K562 (cell line): ENCODE measurements around the gene NEUROD2. TPM values are rescaled to one million over a fixed set of nuclear protein-coding genes. Genes with fewer than 3 reads are reported as not detected.

ENCODE experiments used
- ATAC-seq: fragments of 200-7000 bp; cut with Tn5 transposase; 3 replicates; pipeline ENCODE4 v1.9.1; 2020; ENCODE audit warnings: moderate library complexity
- BruUV-seq: library from RNA; stranded (reverse); fragments of 400-500 nt; replicated peaks from 2 replicates; lab custom pipeline; 2021; lab: Mats Ljungman, UMichigan
- CTCF ChIA-PET: fragments of 300-600 bp; formaldehyde crosslinking; extraction: SDS; loops from one replicate; lab custom pipeline; 2021; ENCODE audit warnings: low intra/inter-chr PET ratio; lab: Yijun Ruan, JAX
- POLR2A ChIA-PET: fragments of 300-600, 350-650 bp; sonication (Branson Sonifier 250); formaldehyde crosslinking; extraction: SDS; loops from one replicate; lab custom pipeline; 2021; ENCODE audit warnings: antibody characterized with exemption, inconsistent platforms; lab: Yijun Ruan, JAX
- DNase-seq, 4 experiments: peaks; one replicate each; pipeline versions ENCODE4 v3.0.0 to v3.0.0-alpha.2; 2011 to 2018; ENCODE audit warnings: low spot score in 3 of 4, mixed read lengths in 3 of 4; ENCODE audit errors: extremely low read depth in 1 of 4
- FAIRE-seq: peaks from 2 replicates; lab custom pipeline; 2011; peaks lifted over from hg19 to GRCh38; lab: Jason Lieb, UNC
- H2AFZ ChIP-seq: 2 replicates; pipeline ENCODE4 v1.6.0; 2011; ENCODE audit warnings: low read depth, low read length, control low read depth, inconsistent platforms
- H3K27ac ChIP-seq: fragments of 200-600 bp; 3 replicates; pipeline ENCODE4 v1.8.0; 2011; ENCODE audit warnings: low read depth, mild to moderate bottlenecking, control low read depth, inconsistent platforms, low read length, moderate library complexity, mixed read lengths; ENCODE audit errors: extremely low read depth
- H3K27me3 ChIP-seq, 2 experiments: fragments of 300-600 bp in 1 of 2; 2 replicates in 1 of 2; 3 replicates in 1 of 2; pipeline versions ENCODE4 v1.6.0 to v1.8.0; 2011; ENCODE audit warnings: inconsistent platforms in 2 of 2, low read length in 2 of 2, mild to moderate bottlenecking in 1 of 2, mixed read lengths in 1 of 2, moderate library complexity in 1 of 2; ENCODE audit not compliant: control insufficient read depth in 2 of 2, insufficient read depth in 2 of 2
- H3K36me3 ChIP-seq: fragments of 300-600 bp; 3 replicates; pipeline ENCODE4 v1.8.0; 2011; ENCODE audit warnings: mild to moderate bottlenecking, low read length, inconsistent platforms; ENCODE audit not compliant: control insufficient read depth, insufficient read depth
- H3K4me1 ChIP-seq, 2 experiments: fragments of 200-600 bp in 1 of 2; replicated peaks in 1 of 2; 2 replicates in 1 of 2; 3 replicates in 1 of 2; pipeline versions ENCODE4 v1.5.1 to v1.8.0; 2011; ENCODE audit warnings: inconsistent platforms in 2 of 2, low read length in 2 of 2, mild to moderate bottlenecking in 1 of 2, mixed read lengths in 1 of 2, moderate library complexity in 1 of 2; ENCODE audit not compliant: control insufficient read depth in 2 of 2, insufficient read depth in 2 of 2
- H3K4me2 ChIP-seq: 2 replicates; pipeline ENCODE4 v1.6.1; 2011; ENCODE audit warnings: low read length, control low read depth, inconsistent platforms, mixed read lengths; ENCODE audit not compliant: insufficient read depth
- H3K4me3 ChIP-seq: fragments of 200-600 bp; sonication (generic), shearing (Covaris generic); 2 replicates; pipeline ENCODE4 v1.5.1; 2016; ENCODE audit warnings: control low read depth, inconsistent platforms
- H3K79me2 ChIP-seq: fragments of 200-600 bp; 3 replicates; pipeline ENCODE4 v1.8.0; 2011; ENCODE audit warnings: low read length, inconsistent platforms; ENCODE audit not compliant: control insufficient read depth, insufficient read depth
- H3K9ac ChIP-seq, 2 experiments: 2 replicates each; pipeline versions ENCODE4 v1.6.0 to v1.6.1; 2011; ENCODE audit warnings: low read depth in 2 of 2, low read length in 2 of 2, control low read depth in 1 of 2, inconsistent platforms in 1 of 2, mild to moderate bottlenecking in 1 of 2, mixed read lengths in 1 of 2; ENCODE audit not compliant: insufficient read depth in 1 of 2
- H3K9me1 ChIP-seq: one replicate; pipeline ENCODE4 v1.6.0; 2011; ENCODE audit warnings: inconsistent platforms, mild to moderate bottlenecking, low read length, moderate library complexity; ENCODE audit not compliant: control insufficient read depth, insufficient read depth
- H3K9me3 ChIP-seq: replicated peaks from 2 replicates; pipeline ENCODE4 v1.5.1; 2011; ENCODE audit warnings: low read depth, low read length, inconsistent platforms; ENCODE audit not compliant: control insufficient read depth, insufficient read depth
- H4K20me1 ChIP-seq: replicated peaks from 2 replicates; pipeline ENCODE4 v1.6.1; 2011; ENCODE audit warnings: low read length, inconsistent platforms, mixed read lengths; ENCODE audit not compliant: control insufficient read depth, insufficient read depth
- FOXM1 ChIP-seq, 2 experiments: fragments of 450-650 bp in 1 of 2; sonication (generic) in 1 of 2; formaldehyde crosslinking in 1 of 2; IDR thresholded peaks; 2 replicates each; pipeline versions ENCODE4 v1.6.1 to v1.9.0; 2017 to 2022; ENCODE audit warnings: low read depth in 2 of 2, mild to moderate bottlenecking in 2 of 2, missing genetic modification reagents in 1 of 2, moderate library complexity in 1 of 2
- GABPB1 ChIP-seq: sonication (generic); formaldehyde crosslinking; IDR thresholded peaks from 2 replicates; pipeline ENCODE4 v1.8.0; 2022; ENCODE audit warnings: mild to moderate bottlenecking, missing genetic modification reagents
- GTF2E2 ChIP-seq: fragments of 200-800 bp; sonication (Bioruptor generic); IDR thresholded peaks from 2 replicates; pipeline ENCODE4 v1.6.1; 2016; ENCODE audit warnings: missing genetic modification characterization, missing compliant biosample characterization
- HDAC8 ChIP-seq: fragments of 450-650 bp; IDR thresholded peaks from 2 replicates; pipeline ENCODE4 v1.6.1; 2016; ENCODE audit warnings: mild to moderate bottlenecking, missing genetic modification characterization, moderate library complexity, missing compliant biosample characterization
- NR1H2 ChIP-seq: sonication (generic); formaldehyde crosslinking; IDR thresholded peaks from 2 replicates; pipeline ENCODE4 v1.4.0; 2020; ENCODE audit warnings: mild to moderate bottlenecking, missing genetic modification reagents
- NR4A1 ChIP-seq, 2 experiments: fragments of 250-450 bp in 1 of 2; fragments of 450-650 bp in 1 of 2; sonication (Bioruptor Pico) in 1 of 2; IDR thresholded peaks; 2 replicates each; pipeline versions ENCODE4 v1.4.0 to v1.6.1; 2016 to 2020; ENCODE audit warnings: mild to moderate bottlenecking in 2 of 2, missing compliant biosample characterization in 1 of 2, missing genetic modification characterization in 1 of 2, moderate library complexity in 1 of 2
- RAD51 ChIP-seq: fragments of 450-650 bp; IDR thresholded peaks from 2 replicates; pipeline ENCODE4 v1.7.1; 2016; ENCODE audit warnings: low read depth, mild to moderate bottlenecking, borderline replicate concordance
- RNF219 ChIP-seq: fragments of 250-450 bp; sonication (Bioruptor Pico); IDR thresholded peaks from 2 replicates; pipeline ENCODE4 v1.5.0; 2022; ENCODE audit warnings: mild to moderate bottlenecking
- SIN3B ChIP-seq: fragments of 450-650 bp; IDR thresholded peaks from 2 replicates; pipeline ENCODE4 v1.6.1; 2017; ENCODE audit warnings: low read depth, mild to moderate bottlenecking, moderate library complexity
- ZFP91 ChIP-seq: sonication (generic); formaldehyde crosslinking; IDR thresholded peaks from 2 replicates; pipeline ENCODE4 v1.8.0; 2022; ENCODE audit warnings: mild to moderate bottlenecking, missing genetic modification reagents
- ZNF174 ChIP-seq: fragments of 250-450 bp; sonication (Bioruptor Pico); IDR thresholded peaks from 2 replicates; pipeline ENCODE4 v1.4.0; 2020; ENCODE audit warnings: mild to moderate bottlenecking
- WGBS: fragments of 100-300 bp; shearing (Covaris generic); methylation state at CpG from one replicate; pipeline ENCODE4 v1.1.6; 2016; ENCODE audit warnings: low coverage, mixed read lengths; ENCODE audit not compliant: insufficient coverage; ENCODE audit errors: missing lambda C conversion rate; 5-methylcytosine and 5-hydroxymethylcytosine counted together
- in situ Hi-C: fragments of 300-500 bp; cut with MboI; formaldehyde crosslinking; loops from 4 replicates; pipeline ENCODE4 v1.15.0; 2018; ENCODE audit warnings: inconsistent platforms, mixed read lengths
- intact Hi-C: fragments of 100-400 bp; cut with micrococcal nuclease; formaldehyde crosslinking; loops from 2 replicates; pipeline ENCODE4 v1.14.2; 2022
- polyA plus RNA-seq, 8 experiments: library from polyadenylated mRNA; depleted of rRNA in 4 of 8; stranded (reverse) in 5 of 8; unstranded in 3 of 8; fragments of >200 nt; fragmentation: Nextera tagmentation in 2 of 8; fragmentation: Illumina TruSeq in 1 of 8; extraction: Ambion mirVana in 2 of 8; extraction: Trizol in 1 of 8; gene quantifications; 2 replicates each; pipeline versions ENCODE4 v1.2.1 to v1.2.3, GENCODE V29; 2011 to 2014; ENCODE audit warnings: inconsistent platforms in 1 of 8, missing spikeins in 1 of 8
- total RNA-seq, 7 experiments: library from RNA; depleted of rRNA in 6 of 7; stranded (reverse); fragments of >200 nt in 6 of 7; fragmentation: Illumina TruSeq in 2 of 7; extraction: Trizol in 2 of 7; gene quantifications; 2 replicates each; pipeline versions ENCODE4 v1.2.1 to v1.2.3, GENCODE V29; 2011 to 2021; ENCODE audit warnings: low replicate concordance in 1 of 7

NEUROD2 gene
- total and polyA plus RNA-seq, 9 of the 15 experiments (the other 6 are each of a cell fraction or from before 2014, with no cell fraction given), result not detected

DNA sequence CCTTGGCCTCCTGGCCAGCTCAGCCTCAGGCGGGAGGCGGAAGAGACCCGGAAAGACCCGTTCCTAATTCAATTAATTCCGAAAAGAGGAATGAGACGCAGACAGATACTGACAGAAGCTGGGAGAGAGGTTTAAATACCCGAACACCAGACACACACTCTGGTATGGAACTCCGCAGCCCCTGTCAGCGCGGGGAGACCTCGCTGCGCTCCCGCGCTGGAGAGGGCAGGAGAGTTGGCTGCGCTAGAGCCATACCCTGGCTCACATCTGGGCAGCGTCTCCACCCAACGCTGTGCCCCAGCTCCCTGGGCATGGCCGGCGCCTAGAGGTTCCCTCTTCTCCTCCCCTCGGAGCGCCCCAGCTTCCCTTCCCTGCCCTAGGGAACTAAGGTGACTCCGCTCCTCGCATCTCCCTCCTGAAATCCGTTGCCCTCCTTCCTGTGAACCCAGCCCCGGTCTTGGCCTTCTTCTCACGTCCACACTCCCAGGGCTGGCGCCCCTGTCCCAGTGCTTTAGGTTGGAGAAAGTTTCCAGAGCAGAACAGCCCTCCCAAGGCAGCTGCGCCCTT, 8.0 kb downstream of the NEUROD2 start:
- BruUV-seq, result no TSS peak
- ChIA-PET POLR2A (interaction anchor here (1.2 kb wide), 1 partner anchor 14 kb away, joined by 3 read pairs; no protein-coding TSS in a partner anchor), CTCF (no interaction called here)
- no peak overlapping the region for H3K4me3 ChIP-seq
- H3K9ac ChIP-seq, result no peak overlapping the region
- H4K20me1 ChIP-seq, result peaks cover 3% of the 10 kb centered on the region
- intact Hi-C loops, result no loop called here
- H3K36me3 ChIP-seq, result no peaks in the 10 kb centered on the region
- no peak overlapping the region for H3K4me2 ChIP-seq
- no peaks in the 10 kb centered on the region for H3K9me1 ChIP-seq
- in situ Hi-C loops, result loop anchor here (5.0 kb wide), 1 partner anchor 42 kb away; no protein-coding TSS in a partner anchor
- TF ChIP-seq RNF219 (CRISPR knock-in tag) (no peak), SIN3B (no peak), FOXM1 (IDR thresholded peaks at IDR 0.05; ENCODE audit: low read depth) (no peak), FOXM1 (CRISPR knock-in tag; IDR thresholded peaks at IDR 0.05; ENCODE audit: low read depth) (no peak), NR4A1 (CRISPR knock-in tag; IDR thresholded peaks at IDR 0.05) (no peak), NR4A1 (tag; IDR thresholded peaks at IDR 0.05) (no peak), ZFP91 (CRISPR knock-in tag) (no peak), HDAC8 (tag) (no peak), NR1H2 (no peak), GTF2E2 (tag) (no peak), ZNF174 (CRISPR knock-in tag) (no peak), RAD51 (no peak), GABPB1 (CRISPR knock-in tag) (no peak)
- H2AFZ ChIP-seq, result no peak overlapping the region
- under 1% methylated on average over 20 of the region's 28 CpGs for WGBS
- ATAC-seq, result no peak
- peaks cover 55 to 84% of the 10 kb centered on the region in 2 experiments for H3K27me3 ChIP-seq
- DNase-seq, result no peak
- no peaks in the 10 kb centered on the region for H3K79me2 ChIP-seq
- H3K27ac ChIP-seq, result no peak overlapping the region
- FAIRE-seq, result no peak
- H3K4me1 ChIP-seq, result peaks cover 0 to 31% of the 10 kb centered on the region in 2 experiments; a peak in 2 of 5 replicates
- H3K9me3 ChIP-seq, result no peaks in the 10 kb centered on the region
